NCI-H748 treated with DMSO at 0.1 percent for 48 hours (cell line): ENCODE data around the gene PPP2R2B.

ENCODE experiments used
- DNase-seq: peaks from one replicate; lab custom pipeline; 2025; lab: John Stamatoyannopoulos, UW

Gene PPP2R2B

DNA sequence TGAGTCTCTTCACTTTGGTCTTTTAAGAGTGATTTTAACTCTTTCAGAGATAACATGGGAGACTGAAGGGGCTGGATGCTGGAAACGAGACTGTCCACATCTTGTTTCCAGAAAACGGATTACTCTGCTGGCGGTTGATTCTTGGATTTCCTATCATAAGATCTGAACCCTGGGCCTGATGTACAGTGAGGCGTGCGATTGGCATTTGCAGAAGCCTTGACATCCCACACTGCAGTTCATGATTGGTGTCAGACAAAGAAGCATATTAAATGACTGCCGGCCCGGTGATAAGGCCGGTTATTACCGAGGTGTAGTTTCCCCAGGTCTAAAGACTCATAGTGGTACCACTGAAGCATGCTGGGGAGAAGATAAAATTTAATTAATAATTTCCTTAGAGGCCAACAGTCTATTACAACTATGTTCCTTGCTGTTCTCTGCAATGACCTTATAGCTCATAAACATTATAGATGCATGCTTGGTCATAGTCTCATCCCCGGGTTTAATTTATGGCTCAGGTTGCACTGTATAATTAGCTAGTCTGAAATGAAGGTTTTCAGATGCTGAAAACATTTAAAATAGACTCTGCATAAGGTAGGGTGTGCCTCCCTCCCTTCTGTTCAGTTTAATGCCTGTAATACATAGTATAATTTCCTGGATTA is 99.2 kb downstream of the PPP2R2B start:
- DNase-seq = no peak

DNA sequence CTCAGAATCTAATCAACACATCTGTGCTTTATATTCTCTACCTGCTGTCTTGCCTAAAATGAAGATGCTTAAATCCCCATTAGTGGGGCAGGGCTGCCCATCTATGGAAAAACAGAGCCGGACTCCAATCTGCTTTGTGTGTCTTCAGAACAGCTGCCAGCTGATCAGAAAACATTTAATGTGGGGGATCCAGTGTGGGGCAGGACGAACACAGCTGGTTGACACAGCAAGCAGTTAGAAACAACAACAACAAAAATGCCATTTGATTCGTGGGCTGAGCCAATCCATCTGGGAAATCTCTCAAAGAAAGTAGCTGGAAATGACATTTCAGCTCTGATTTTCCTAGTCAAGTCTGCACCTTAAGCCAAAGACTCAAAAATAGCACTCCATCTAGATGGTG is 99.8 kb downstream of the PPP2R2B start:
- no peak for DNase-seq

DNA sequence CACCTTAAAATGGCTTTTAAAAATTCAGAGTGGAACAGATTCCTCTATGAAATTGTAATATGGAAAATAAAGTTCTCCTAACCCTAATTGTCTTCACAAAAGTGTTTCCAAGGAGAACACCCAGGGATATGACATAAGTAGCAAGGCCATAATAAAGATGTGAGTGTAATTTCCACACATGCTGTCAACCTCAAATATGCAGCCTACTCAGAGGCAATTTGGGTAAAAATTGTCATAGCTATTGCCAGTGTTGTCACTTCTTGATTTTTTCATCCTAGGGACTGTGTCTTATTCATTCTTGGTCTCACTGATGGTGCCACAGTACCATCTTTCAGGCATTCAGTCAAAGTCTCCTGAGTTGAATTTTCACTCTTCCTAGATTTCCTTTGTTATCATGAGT is 100.3 kb downstream of the PPP2R2B start:
- no peak for DNase-seq

DNA sequence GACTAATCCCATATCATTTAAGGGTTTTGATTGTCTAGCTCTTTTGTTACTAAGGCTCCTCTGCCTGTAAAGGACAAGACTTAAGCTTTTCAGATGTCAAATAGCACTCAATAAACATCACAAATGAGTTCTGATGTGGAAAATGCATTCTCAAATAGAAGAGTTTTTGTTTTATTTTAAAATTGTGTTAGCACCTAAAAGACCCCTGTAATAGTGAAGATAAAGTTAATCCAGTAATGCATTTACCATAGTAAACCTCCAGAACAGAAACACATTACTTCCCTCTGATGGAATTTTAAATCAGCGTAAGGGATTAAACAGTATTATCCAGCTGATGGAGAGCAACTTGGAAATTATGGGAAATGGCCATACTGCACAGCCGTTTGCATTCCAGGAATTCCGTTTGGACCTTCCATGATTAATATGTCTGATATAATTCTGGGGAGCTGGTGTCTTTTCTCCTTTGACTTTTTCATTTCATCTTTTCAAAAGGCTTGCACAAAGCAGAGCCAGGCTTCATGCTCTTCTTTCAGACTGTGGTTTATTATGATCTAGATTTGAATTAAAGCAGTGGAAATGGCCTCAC is 105.6 kb downstream of the PPP2R2B start:
- no peak for DNase-seq

DNA sequence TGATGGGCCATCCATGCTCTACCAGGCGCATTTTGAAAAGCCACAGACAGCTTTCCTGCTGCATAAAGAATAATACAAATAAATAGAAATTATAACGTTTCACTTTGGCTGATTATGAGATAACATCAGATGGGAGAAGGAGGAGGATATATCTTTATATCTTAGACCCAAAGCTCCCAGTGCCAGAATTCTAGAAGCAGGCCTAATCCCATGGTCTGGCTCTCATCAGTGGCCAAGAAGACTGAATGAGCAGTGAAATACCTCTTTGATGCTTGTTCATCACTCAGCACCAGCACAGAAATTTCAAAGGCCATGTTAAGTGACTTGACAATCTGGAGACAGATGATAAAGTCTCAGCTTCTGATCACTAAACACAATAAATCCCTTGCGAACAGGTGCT is 107.6 kb downstream of the PPP2R2B start:
- DNase-seq = no peak

DNA sequence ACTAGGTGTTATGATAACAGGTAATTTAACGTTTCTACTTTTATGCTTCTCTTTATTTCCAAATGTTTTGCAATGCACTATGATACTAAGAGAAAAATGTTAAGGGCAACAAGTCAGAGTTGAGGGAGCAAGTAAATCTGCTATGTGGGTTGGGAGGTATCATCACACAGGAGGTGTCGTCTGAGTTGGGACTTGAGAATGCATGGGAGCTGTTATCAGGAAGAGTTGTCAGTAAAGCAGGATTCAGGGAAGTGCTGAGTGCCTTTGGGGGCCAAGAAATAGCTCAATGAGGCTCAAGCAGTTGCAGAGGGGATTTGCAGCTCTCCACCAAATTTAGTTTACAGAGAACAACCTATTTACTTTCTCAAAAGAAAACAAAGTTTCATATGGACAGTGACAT is 108.0 kb downstream of the PPP2R2B start:
- DNase-seq = no peak

DNA sequence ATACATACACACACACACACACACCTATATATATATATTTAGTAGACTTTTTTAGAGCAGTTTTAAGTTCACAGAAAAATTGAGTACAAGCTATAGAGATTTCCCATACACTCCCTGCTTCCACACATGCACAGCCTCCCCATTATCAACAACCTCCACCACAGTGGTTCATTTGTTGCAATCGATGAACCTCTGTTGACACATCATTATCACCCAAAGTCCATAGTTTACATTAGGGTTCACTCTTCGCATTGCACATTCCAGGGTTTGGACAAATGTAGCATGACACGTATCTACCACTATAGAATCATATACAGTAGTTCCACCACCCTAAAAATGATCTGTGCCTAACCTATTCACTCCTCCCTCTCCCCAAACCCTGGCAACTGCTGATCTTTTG is 111.0 kb downstream of the PPP2R2B start:
- DNase-seq = no peak

DNA sequence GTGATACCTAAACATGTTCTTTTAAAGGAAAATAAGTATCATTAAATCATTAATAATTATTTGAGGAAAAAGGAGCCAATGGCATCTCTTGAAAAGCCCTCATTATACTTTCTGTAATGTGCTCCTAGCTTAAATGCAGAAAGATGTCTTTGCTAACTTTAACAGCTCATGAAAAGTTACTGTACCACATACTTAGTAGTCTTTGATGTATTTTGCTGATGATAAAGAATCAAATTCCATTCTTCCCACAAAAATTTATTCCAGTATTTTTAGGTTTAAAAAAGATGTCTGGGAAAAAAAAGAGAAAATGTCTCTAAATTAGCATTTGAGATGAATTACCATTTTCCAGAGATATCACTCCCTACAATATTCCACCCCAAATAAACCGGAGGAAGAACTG is 112.5 kb downstream of the PPP2R2B start:
- DNase-seq = no peak

DNA sequence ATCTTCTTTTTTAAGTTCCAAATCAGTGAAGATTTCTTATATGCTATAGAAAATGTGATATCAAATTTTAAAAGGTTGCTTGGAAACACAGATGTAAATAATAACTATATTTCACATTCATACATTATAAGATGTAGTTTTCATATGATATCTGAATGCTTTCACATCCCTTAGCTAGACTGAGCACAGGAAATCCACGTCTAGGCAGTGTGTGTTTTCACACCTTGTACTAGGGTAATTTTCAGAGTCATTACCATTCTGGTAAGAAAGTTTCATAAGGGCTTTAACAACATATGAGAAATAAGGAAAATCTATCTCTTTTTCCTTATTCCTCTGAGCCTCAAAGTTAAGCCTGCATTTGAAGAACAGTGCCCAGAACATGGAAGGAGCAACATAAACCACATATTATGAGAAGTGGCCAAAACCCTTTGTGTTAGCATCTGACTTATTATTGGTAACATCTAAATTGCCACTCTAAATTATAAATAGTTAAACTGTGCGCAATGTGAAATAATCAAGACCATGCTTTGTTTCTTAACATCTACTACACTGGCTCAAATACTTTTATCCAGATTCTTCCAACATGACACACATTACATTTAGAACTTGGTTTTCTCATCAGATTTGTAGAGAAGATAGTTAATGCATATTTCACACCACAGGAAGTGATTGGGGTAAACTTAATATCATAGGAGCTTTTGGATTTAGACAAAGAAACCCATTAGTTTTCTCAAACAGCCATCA is 113.3 kb downstream of the PPP2R2B start:
- DNase-seq = no peak

DNA sequence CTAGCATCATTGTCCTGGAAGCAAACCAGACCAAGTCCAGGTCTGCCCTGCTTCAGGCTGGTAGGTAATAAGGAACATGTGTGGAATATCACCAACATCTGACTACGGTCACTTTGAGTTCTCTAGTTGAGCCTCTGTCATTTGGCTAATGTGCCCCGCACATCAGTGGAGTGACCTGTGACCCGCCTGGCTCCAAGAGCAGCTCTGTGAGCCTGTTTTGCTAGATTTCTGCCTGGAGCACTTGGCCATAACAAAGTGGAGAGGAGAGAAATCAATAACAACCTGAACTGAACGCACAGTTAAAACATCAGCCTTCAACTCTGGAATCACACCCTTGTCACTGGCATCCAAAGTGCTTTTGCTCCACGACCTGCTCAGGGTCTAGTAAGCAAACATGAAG is 115.7 kb downstream of the PPP2R2B start:
- no peak for DNase-seq

DNA sequence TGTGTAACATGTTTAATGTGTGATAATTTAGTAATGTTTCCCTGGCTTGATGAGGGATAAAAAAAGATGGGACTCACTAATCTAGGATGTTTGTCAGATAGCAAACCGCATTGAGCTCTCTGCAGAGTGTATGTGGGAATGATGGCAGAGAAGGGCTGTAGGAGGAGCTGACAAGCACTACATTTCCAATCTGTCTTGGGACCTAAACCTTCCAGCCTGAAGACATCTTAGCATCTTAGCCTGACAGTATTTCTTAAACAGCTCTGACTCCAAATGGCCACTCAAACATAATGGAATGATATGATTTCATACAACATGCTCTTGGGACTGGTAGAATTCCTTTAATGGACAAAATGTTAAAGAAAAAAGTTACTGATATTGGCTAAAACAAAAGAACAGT is 116.7 kb downstream of the PPP2R2B start:
- no peak for DNase-seq

DNA sequence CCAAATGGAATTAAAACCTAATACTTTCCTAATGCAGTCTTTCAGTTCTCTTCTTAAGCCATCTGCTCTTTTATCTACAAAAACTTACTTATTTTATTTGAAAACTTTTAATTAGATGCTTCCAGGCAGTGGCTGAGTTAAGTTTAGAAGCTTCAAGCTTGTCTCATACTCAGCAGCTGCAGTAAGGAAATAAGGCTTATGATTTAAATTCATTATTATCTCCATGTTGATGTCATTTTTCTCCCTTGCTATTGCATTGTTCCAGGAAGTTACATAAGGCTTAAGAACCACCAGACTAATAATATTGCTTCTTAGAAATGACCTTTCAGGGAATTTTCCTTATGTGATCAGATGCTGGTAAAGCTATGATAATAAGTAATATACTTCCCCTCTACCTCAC is 119.6 kb downstream of the PPP2R2B start:
- DNase-seq = no peak

DNA sequence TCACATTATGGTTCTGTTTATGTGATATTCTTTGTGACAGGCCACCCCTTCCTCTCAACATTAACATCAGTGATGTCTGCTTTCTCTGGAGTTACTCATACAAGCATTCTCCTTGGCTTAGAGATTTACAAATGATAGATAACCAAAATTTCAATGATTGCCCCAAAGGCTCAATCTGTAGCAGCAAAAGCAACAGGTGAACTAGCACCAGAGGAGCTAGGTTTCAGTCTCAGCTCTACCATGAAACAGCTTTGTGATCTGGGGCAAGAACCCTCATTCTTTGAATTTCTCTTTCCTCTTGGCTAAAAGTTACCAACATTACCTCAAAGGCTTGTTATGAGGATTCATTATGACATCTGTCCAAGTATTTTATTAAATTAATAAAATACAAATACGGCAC is 120.5 kb downstream of the PPP2R2B start:
- DNase-seq = no peak

DNA sequence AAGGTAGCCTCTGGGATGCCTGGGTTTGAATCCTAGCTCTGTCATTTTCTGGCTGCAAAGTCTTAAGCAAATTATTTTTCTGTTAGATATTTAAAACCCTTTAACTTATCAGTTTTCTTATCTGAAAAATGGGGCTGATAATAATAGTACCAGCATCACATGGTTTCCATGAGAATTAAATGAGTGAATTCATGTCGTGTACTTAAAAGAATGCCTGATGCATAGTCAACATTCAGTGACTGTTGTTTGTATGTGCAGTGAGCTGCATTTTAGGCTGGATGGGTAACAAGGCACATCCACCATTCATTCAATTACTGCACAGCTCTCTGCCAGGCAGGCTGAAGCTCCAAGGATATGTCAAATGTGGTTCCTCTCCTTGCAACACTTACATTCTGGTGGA is 122.0 kb downstream of the PPP2R2B start:
- DNase-seq = no peak

DNA sequence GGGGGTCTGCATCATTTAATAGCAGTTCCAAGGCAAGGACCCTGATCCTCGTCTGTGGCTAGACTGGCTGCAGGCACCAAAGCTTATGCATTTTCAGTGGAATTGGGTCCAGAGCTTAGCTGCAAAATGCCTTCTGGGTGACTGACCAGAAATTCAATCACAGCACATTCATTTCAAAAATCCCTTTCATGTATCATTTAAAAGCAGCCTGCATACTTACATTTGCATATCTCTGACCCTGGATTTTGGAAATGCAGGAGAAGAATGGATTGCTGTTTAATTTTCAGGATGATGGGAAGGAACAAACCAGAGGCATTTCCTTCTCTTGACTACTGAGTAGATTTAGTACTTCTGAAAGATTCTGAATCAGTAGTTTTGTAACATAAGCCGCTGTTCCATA is 122.8 kb downstream of the PPP2R2B start:
- DNase-seq = no peak

DNA sequence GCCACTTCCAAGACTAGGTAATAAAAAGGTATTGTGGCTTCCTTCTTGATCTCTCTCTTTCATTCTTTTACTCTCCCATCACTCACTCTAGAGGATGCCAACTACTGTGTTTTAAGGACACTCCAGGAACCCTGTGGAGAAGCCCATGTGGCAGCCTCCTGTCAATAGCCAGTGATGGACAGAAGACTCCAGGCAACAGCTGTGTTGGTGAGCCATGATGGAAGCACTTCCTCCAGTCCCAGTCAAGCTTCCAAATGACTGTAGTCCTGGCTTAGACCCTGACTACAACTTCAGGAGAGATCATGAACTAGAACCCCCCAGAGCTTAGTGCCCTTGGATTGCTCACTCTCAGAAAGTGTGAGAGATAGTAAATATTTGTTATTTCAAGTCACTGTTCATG is 123.9 kb downstream of the PPP2R2B start:
- DNase-seq = no peak

DNA sequence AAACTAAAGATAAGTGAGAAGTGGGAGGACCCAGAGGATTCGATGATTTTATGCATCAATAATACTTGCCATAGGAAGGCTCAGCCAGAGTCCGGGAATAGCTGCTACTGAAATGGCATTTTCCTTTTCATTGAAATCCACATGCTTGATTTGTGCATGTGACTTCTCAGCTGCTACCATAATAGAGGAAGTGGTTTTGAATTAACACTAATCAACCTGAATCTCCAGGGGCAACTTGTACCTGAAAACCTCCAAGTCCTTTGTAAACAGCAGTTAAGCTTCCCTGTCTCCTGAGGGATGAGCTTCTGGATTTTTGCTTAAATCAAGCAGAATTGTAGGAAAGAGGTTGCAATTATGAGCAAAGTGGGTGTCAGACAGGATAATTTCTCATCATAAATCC is 124.9 kb downstream of the PPP2R2B start:
- DNase-seq = peak; percentile 60

DNA sequence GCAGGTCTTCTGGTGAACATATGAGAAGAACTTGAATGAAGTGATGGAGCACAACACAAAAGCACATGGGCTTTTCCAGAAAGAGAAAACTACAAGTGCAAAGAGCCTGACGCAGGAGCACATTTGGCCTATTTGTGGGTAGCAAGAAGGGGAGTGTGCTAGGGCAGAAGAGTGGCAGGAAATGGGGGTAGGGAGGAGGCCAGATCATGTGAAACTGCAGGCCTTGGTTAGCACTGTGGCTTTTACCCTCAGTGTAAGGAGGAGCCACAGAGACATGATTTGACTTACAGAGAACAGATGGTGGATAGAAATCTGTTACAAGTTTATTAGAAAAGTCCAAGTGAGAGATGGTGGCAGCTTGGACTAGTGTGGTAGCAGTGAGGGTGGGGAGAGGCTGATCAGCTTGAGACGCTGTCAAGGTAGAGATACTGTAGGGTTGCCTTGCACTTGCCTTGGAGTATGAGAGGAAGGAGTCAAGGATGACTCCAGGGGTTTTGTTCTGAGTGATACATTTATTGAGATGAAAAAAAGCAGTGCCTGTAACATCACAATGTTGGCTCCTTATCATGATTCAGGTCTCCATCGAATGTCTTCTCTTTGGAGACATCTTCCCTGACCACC is 126.7 kb downstream of the PPP2R2B start:
- no peak for DNase-seq

DNA sequence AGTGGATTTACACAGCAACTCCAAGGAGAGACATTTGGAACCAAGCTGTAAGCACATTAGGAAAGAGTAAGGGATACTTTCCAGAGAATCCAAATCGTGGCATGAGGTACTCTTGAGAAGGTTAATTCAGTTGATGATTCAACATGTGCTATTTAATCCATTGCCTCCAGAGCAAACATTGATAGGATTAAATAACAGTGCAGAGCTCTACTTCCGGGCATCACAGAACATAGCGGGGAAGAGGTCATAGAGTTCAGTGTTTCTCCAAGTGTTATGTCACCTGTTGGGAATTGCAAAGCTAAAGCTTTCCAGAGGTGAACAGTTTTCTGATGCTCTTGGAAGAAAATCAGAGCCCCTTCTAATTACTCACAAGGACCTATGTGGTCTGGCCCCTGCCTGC is 127.5 kb downstream of the PPP2R2B start:
- peak; percentile 22 for DNase-seq

DNA sequence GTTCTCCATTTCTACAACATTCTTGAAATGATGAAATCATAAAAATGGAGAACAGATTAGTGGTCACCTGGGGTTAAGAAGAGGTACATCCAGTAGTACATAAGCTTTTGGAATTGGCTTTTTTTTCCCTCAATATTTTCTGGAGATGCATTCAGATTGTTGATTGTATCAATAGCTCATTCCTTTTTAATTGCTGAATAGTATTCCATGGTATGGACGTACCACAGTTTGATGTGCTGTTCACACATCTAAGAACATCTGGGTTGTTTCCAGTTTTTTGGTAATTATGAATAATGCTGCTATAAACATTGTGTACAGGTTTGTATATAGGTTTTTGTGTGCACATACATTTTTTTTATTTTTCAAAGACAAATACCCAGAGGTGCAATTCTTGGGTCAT is 130.0 kb downstream of the PPP2R2B start:
- no peak for DNase-seq

DNA sequence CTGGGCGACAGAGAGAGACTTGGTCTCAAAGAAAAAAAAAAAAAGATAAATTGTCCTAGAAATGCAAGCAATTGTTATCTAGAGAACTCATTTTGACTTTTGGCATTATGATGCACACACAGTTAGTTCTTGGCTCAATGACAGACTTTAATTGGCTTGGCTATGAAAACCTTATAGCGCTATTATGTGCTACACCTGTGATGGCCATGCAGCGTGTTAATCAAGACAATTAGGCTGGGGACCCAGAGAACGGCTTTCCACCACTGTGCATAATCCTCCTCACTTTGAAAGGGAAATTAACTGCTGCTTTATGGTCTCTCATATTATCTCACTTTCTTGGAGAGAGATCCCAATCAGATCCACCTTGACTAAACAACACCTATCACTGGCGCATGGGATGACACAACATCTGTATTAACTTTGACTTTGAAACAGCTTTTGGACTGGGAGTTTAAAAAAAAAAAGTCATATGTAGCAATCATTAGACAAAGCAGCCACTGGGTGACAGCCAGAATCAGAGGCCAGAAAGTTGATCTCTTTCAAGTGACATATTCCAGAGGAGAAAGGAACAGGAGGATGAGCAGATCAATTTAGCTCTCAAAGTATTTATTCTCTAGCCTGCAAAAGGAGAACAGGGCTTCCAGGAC is 132.5 kb downstream of the PPP2R2B start:
- DNase-seq = peak; percentile 75

DNA sequence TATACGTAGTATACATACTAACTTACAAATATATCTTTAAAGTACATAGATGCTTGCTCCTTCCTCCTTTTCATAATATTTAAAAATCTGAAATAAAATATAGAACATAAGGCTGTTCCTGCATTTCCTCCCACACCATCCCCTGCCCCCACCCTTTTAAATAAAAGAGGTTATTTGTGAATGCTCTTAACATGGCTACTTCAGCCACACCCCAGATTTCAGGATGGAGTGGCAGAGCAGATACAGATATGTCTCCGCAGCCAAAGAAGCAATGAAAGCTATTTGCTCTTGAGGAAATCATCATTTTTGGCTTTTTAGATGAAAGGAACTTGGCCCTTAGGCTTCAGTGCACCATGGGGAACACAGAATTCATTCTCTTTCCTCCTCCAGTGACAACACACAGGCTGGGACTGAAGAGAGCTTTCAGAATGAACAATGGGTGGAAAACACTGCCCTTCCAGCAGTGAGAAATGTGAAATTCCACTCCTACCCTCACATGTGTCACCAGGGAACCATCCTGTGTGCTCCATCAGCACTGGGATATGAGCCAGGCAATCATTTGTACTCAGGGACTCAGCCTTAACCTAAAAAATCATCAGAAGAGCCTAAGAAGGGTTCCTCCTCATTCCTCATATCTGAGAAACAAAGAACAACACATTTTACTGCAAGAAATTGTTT is 134.3 kb downstream of the PPP2R2B start:
- no peak for DNase-seq
